ENCODE measurements around the gene KCNQ1.

KCNQ1 gene

GRCh38 chr11:2857276-2857675 is 412.5 kb downstream of the KCNQ1 start:
- no peak for DNase-seq (ENCODE audit: extremely low read depth, low read depth)
- TF ChIP-seq, protein P1, sequence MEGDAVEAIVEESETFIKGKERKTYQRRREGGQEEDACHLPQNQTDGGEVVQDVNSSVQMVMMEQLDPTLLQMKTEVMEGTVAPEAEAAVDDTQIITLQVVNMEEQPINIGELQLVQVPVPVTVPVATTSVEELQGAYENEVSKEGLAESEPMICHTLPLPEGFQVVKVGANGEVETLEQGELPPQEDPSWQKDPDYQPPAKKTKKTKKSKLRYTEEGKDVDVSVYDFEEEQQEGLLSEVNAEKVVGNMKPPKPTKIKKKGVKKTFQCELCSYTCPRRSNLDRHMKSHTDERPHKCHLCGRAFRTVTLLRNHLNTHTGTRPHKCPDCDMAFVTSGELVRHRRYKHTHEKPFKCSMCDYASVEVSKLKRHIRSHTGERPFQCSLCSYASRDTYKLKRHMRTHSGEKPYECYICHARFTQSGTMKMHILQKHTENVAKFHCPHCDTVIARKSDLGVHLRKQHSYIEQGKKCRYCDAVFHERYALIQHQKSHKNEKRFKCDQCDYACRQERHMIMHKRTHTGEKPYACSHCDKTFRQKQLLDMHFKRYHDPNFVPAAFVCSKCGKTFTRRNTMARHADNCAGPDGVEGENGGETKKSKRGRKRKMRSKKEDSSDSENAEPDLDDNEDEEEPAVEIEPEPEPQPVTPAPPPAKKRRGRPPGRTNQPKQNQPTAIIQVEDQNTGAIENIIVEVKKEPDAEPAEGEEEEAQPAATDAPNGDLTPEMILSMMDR (IDR thresholded peaks at IDR 0.05; ENCODE audit: low read depth, low read length) = no peak

DNA sequence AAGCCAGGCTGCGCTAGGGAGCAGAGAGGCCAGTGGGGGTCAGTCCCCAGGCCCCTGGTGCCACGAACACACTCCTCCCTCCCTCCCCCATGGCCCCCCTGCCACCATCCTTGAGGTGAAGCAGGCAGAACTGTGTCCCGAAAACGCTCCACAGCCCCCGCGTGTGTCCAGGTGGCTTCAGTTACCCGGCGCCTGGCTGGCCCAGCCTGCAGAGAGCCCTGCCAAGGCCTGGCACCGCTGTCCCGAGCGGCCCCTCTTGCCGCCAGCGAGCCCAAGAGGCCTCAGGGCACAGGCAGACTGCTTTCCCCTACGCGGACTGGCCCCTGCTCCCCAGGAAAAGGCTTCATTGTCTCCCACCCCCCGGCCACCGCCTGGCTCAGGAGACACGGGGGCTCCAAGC is 413.1 kb downstream of the KCNQ1 start:
- DNase-seq (ENCODE audit: extremely low read depth, low read depth) = no peak
- TF ChIP-seq, protein P1 (IDR thresholded peaks at IDR 0.05; ENCODE audit: low read depth, low read length) = no peak

DNA sequence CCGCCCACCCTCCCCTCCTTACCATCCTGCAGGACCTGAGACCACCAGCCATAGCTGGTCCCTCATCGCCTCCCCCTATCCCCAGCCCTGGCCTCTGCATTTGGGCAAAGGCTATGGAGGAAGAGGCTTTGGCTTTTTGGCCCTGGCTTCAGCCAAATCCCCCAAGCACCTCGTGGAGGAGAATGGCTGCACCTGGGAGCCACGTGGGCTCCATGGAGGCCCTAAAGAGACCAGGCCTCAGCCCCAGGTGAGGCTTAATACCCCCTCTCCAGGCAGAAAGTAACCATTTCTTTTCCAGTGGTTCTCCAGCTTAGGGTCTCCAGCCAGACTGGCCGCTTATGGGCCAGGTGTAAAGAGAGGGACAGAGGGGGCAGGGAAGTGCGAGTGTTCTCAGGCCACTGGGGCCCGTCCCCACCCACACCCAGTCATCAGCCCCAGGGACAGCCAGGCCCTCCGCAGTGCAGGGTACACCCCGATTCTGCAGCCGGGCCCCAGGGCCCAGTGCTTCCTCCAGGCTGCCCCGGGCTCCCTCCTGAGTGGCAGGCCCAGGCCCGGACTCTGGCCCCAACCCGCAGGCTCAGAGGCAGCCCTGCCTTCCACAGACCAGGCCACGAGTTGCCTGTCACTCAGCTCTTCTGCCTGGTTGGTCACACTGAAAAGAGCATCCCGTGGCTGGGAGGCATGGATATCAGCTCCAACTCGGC is 414.3 kb downstream of the KCNQ1 start:
- TF ChIP-seq, protein P1 (IDR thresholded peaks at IDR 0.05; ENCODE audit: low read depth, low read length) = no peak
- DNase-seq (ENCODE audit: extremely low read depth, low read depth) = no peak

- TF ChIP-seq, protein P1 (IDR thresholded peaks at IDR 0.05; ENCODE audit: low read depth, low read length) = no peak
- no peak for DNase-seq (ENCODE audit: extremely low read depth, low read depth)
Measured at GRCh38 chr11:2859699-2860037, 414.9 kb downstream of the KCNQ1 start.

- TF ChIP-seq, protein P1 (IDR thresholded peaks at IDR 0.05; ENCODE audit: low read depth, low read length) = no peak
- DNase-seq (ENCODE audit: extremely low read depth, low read depth) = no peak
Measured at GRCh38 chr11:2860636-2861035, 415.8 kb downstream of the KCNQ1 start.

- TF ChIP-seq, protein P1 (IDR thresholded peaks at IDR 0.05; ENCODE audit: low read depth, low read length) = no peak
- no peak for DNase-seq (ENCODE audit: extremely low read depth, low read depth)
Measured at GRCh38 chr11:2862395-2863275, 417.8 kb downstream of the KCNQ1 start.

GRCh38 chr11:2863276-2863618 is 418.4 kb downstream of the KCNQ1 start:
- TF ChIP-seq, protein P1 (IDR thresholded peaks at IDR 0.05; ENCODE audit: low read depth, low read length) = no peak
- no peak for DNase-seq (ENCODE audit: extremely low read depth, low read depth)
